OCI-LY1 (cell line): ENCODE measurements around the gene SEMA4A.
"Not testable (repeated sequence)": the region's sequence is repeated elsewhere in the genome, so short reads cannot be mapped to it uniquely, and the experiment has no call there.

Experiments used
- H2AFZ ChIP-seq: fragments of 200-600 bp; sonication (generic), shearing (Covaris generic); 2 replicates; pipeline ENCODE4 v1.6.0; 2014; ENCODE audit warnings: antibody characterized with exemption, mild to moderate bottlenecking, low read length
- H3F3A ChIP-seq: fragments of 200-600 bp; sonication (generic), shearing (Covaris generic); 2 replicates; pipeline ENCODE4 v1.6.0; 2014; ENCODE audit warnings: mild to moderate bottlenecking, antibody characterized with exemption, low read length, moderate library complexity; ENCODE audit not compliant: insufficient read depth
- H3K27ac ChIP-seq: fragments of 200-600 bp; sonication (generic); 2 replicates; pipeline ENCODE4 v1.5.1; 2014; ENCODE audit warnings: low read length, mixed run types, mild to moderate bottlenecking, low read depth; ENCODE audit not compliant: poor library complexity, severe bottlenecking
- H3K27me3 ChIP-seq: fragments of 200-600 bp; sonication (generic); 2 replicates; pipeline ENCODE4 v1.6.0; 2014; ENCODE audit warnings: antibody characterized with exemption, mild to moderate bottlenecking, low read length, moderate library complexity; ENCODE audit not compliant: insufficient read depth
- H3K36me3 ChIP-seq: fragments of 200-600 bp; sonication (generic); 2 replicates; pipeline ENCODE4 v1.6.1; 2014; ENCODE audit warnings: mild to moderate bottlenecking, antibody characterized with exemption, low read length, moderate library complexity, mixed read lengths; ENCODE audit not compliant: insufficient read depth
- H3K4me1 ChIP-seq: fragments of 200-600 bp; sonication (generic); 2 replicates; pipeline ENCODE4 v1.5.1; 2014; ENCODE audit warnings: mild to moderate bottlenecking, low read length, moderate library complexity; ENCODE audit not compliant: insufficient read depth, severe bottlenecking
- H3K4me2 ChIP-seq: fragments of 200-600 bp; sonication (generic), shearing (Covaris generic); 2 replicates; pipeline ENCODE4 v1.6.1; 2014; ENCODE audit warnings: low read length
- H3K4me3 ChIP-seq: fragments of 200-600 bp; sonication (generic); 2 replicates; pipeline ENCODE4 v1.5.1; 2014; ENCODE audit warnings: low read length, low read depth, mild to moderate bottlenecking, mixed read lengths; ENCODE audit not compliant: poor library complexity, severe bottlenecking
- H3K79me2 ChIP-seq: fragments of 200-600 bp; shearing (Covaris generic); 2 replicates; pipeline ENCODE4 v1.6.1; 2016; ENCODE audit warnings: mixed run types, low read length, mixed read lengths; ENCODE audit not compliant: insufficient read depth
- H3K9ac ChIP-seq: fragments of 200-600 bp; sonication (generic), shearing (Covaris generic); 2 replicates; pipeline ENCODE4 v1.6.1; 2014; ENCODE audit warnings: mild to moderate bottlenecking, low read length, mixed read lengths
- H3K9me2 ChIP-seq: fragments of 200-600 bp; sonication (generic), shearing (Covaris generic); 2 replicates; pipeline ENCODE4 v1.6.1; 2014; ENCODE audit warnings: low read depth, mild to moderate bottlenecking, low read length, mixed read lengths
- H3K9me3 ChIP-seq: fragments of 200-600 bp; shearing (Covaris generic); 2 replicates; pipeline ENCODE4 v1.6.1; 2014; ENCODE audit warnings: low read length, mixed read lengths
- H4K20me1 ChIP-seq: fragments of 200-600 bp; sonication (generic), shearing (Covaris generic); 2 replicates; pipeline ENCODE4 v1.6.0; 2016; ENCODE audit warnings: mild to moderate bottlenecking, low read length; ENCODE audit not compliant: insufficient read depth
- CTCF ChIP-seq: fragments of 200-600 bp; sonication (generic), shearing (Covaris generic); IDR thresholded peaks from 2 replicates; pipeline ENCODE4 v1.5.1; 2017; ENCODE audit warnings: mild to moderate bottlenecking, antibody characterized with exemption, low read length, moderate library complexity, mixed read lengths
- EZH2 ChIP-seq: fragments of 200-600 bp; sonication (generic), shearing (Covaris generic); IDR thresholded peaks from 2 replicates; pipeline ENCODE4 v1.8.0; 2017; ENCODE audit warnings: borderline replicate concordance, mixed run types, mild to moderate bottlenecking, antibody characterized with exemption, low read length, moderate library complexity, mixed read lengths

The SEMA4A gene

GRCh38 chr1:156186347-156187177 is 33.2 kb downstream of the SEMA4A start:
- not testable (repeated sequence) for H3F3A ChIP-seq, H3K27ac ChIP-seq, H2AFZ ChIP-seq, H3K9me2 ChIP-seq, H4K20me1 ChIP-seq, H3K9me3 ChIP-seq, H3K4me3 ChIP-seq, H3K4me1 ChIP-seq, H3K36me3 ChIP-seq, H3K9ac ChIP-seq, H3K4me2 ChIP-seq, H3K79me2 ChIP-seq, H3K27me3 ChIP-seq

GRCh38 chr1:156190265-156190664 is 36.9 kb downstream of the SEMA4A start:
- H3K79me2 ChIP-seq: peaks cover 12% of the 10 kb centered on the region

GRCh38 chr1:156191292-156191964 is 38.0 kb downstream of the SEMA4A start:
- Histone ChIP-seq H4K20me1 (no peaks in the 10 kb centered on the region), H3K36me3 (peaks cover 17% of the 10 kb centered on the region; the same call in 1 of the 2 replicates), H3K4me3 (no peak overlapping the region), H3K9me2 (no peaks in the 10 kb centered on the region), H2AFZ (no peak overlapping the region), H3F3A (no peaks in the 10 kb centered on the region), H3K79me2 (peaks cover 24% of the 10 kb centered on the region), H3K9me3 (peaks cover 4% of the 10 kb centered on the region; the same call in 1 of the 2 replicates), H3K27ac (no peak overlapping the region), H3K4me2 (no peak overlapping the region), H3K27me3 (no peaks in the 10 kb centered on the region), H3K4me1 (peaks cover 34% of the 10 kb centered on the region), H3K9ac (no peak overlapping the region)
- TF ChIP-seq CTCF: no peak
- TF ChIP-seq EZH2: no peak

More at GRCh38 chr1:156190265-156190664, 36.9 kb downstream of the SEMA4A start:
- H3K9me3 ChIP-seq, H3K27me3 ChIP-seq, H3K9me2 ChIP-seq, H3K27ac ChIP-seq, H3K4me2 ChIP-seq, H3K36me3 ChIP-seq, H3F3A ChIP-seq, H3K9ac ChIP-seq, H2AFZ ChIP-seq, H3K4me3 ChIP-seq, H4K20me1 ChIP-seq: not testable (repeated sequence)
- peaks cover 23% of the 10 kb centered on the region for H3K4me1 ChIP-seq

- Histone ChIP-seq H3K36me3 (peaks cover 23% of the 10 kb centered on the region; the same call in 1 of the 2 replicates), H3K79me2 (peaks cover 30% of the 10 kb centered on the region), H4K20me1 (no peaks in the 10 kb centered on the region), H3K4me1 (peaks cover 36% of the 10 kb centered on the region), H3F3A (no peaks in the 10 kb centered on the region), H3K27ac (peak overlapping the region; percentile 53), H3K9ac (peak overlapping the region; percentile 72), H3K27me3 (no peaks in the 10 kb centered on the region), H2AFZ (no peak overlapping the region), H3K4me2 (peak overlapping the region; percentile 68), H3K4me3 (peak overlapping the region; percentile 92), H3K9me3 (peaks cover 4% of the 10 kb centered on the region; the same call in 1 of the 2 replicates), H3K9me2 (no peaks in the 10 kb centered on the region)
- no peak for TF ChIP-seq CTCF
Observed at GRCh38 chr1:156193208-156193487, 39.8 kb downstream of the SEMA4A start.
